GM19025 (cell line): ENCODE results near the gene CMSS1.

Experiments
- ATAC-seq: cut with Tn5 transposase; IDR thresholded peaks from one replicate; pipeline ENCODE4 v1.9.1; 2021; ENCODE audit warnings: mild to moderate bottlenecking, low read depth, moderate library complexity; ENCODE audit not compliant: unreplicated experiment

CMSS1 gene

DNA sequence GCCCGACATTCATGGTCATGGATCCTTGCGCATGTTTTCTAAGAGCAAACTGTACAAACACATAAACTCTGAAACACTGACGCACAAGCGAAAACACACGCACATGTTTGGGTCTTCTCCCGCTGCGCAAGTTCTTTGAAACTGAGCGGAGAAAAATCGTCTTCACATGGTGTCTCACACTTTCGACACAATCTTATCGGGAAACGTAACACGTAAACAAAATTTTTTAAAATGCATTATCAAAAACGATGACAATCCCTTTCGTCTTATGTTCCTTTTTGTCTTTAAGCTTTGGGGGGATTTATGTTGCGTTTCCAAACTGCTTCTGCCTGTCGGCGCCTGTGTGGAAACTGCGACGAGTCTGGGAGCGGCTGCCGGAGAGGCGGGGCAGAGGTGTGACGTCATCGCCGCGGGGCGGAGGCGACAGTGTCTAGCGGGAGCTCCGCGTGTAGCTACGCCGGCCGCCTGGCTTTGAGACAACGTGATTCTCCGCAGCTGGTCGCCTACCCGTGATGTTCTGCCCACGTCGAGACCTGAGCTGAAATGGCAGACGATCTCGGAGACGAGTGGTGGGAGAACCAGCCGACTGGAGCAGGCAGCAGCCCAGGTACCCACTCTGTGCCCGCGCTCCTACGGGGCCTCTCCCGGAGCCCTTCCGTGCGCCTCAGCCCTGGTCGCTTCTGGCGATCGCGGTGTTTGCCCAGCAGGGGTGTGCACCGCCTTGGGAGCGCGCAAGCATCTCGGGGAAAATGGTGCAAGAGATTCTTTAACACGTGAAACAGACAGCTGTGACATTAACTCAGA lies at the start of gene CMSS1:
CMSS1 (plus strand) TSS at position 426 of the 804 bp plus-strand sequence.
- peak; percentile 99 for ATAC-seq

GRCh38 chr3:99768126-99768525 lies 49.5 kb upstream of the CMSS1 start:
- no peak for ATAC-seq

DNA sequence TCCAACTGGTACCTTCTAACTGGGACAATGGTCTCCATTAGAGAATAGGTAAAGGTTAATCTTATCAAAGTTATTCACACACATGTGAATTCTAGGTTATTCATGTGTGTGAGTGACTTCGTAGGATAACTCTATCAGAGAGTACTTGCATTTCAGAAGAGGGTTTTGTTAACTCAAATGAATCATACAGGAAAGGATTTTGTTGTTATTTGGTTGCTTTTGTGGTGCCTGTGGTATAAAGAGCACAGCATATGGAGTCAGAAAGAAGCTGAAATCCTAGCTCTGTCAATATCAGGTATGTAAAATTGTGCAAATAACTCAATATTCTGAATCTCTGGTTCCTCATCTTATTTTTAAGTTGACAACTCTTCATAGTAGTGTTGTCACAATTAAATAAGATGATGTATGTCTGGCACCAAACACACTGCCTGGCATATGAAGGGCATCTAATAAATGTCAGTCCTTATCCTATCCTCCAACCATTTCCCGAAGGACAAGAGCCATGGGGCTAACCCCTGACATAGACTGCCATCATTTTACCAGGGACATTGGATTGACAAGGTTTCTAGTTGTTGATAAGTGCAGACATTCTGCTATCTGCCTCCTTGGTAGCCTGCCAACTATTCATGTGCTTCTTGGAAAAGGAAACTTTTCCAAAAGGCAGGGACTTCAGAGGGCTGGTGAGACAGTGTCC lies 48.7 kb upstream of the CMSS1 start:
- no peak for ATAC-seq

GRCh38 chr3:99772171-99772570 lies 45.5 kb upstream of the CMSS1 start:
- no peak for ATAC-seq

GRCh38 chr3:99772671-99773070 lies 45.0 kb upstream of the CMSS1 start:
- no peak for ATAC-seq

DNA sequence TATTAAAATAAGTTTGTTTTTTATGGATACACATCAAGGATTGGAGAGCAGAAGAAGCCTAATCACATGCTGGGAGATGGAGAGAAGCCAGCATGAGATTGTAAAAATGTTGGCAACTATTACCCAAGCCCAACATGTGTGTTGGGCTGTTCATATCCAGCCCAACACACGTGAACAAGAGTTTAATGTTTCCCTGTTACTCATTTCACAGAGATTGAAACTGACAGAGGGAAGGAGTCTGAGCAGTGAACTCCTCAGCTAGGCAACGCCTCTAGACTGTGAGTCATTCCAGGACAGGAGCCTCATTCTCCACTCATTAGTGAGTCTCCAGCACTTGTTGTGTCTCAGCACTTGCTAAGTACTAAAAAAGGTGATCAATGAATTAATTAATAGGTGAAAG lies 43.2 kb upstream of the CMSS1 start:
- peak; percentile 96 for ATAC-seq

DNA sequence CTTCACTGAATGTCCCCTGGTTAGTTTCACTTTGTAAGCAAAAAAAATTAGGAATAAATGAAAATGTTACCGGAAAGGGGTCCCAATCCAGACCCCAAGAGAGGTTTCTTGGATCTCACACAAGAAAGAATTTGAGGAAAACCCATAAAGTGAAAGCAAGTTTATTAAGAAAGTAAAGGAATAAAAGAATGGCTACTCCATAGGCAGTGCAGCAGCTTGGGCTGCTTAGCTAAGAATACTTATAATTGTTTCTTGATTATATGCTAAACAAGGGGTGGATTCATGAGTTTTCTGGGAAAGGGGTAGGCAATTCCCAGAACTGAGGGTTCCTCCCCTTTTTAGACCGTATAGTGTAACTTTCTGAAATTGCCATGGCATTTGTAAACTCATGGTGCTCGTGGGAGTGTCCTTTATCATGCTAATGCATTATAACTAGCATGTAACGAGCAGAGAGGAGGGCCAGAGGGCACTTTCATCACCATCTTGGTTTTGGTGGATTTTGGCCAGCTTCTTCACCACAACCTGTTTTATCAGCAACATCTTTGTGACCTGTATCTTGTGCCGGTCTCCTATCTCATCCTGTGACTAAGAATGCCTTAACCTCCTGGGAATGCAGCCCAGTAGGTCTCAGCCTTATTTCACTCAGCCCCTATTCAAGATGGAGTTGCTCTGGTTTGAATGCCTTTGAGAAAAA lies 41.0 kb upstream of the CMSS1 start:
- ATAC-seq = no peak

DNA sequence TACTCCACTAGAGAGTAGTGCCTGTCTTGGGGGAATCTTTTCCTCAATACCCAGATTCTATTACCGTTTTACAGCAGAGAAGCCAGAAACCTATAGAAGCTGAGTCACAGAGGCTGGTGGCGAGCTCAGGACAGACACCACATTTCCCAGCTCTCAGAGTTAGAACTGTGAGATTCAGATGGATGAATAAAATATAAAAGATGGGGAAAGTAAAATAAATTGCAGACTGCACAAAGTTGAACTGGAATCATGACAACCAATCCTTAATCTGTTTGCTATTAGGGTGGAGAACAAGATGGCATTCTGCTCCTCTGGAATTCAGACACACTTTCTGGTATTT lies 40.5 kb upstream of the CMSS1 start:
- ATAC-seq = no peak

DNA sequence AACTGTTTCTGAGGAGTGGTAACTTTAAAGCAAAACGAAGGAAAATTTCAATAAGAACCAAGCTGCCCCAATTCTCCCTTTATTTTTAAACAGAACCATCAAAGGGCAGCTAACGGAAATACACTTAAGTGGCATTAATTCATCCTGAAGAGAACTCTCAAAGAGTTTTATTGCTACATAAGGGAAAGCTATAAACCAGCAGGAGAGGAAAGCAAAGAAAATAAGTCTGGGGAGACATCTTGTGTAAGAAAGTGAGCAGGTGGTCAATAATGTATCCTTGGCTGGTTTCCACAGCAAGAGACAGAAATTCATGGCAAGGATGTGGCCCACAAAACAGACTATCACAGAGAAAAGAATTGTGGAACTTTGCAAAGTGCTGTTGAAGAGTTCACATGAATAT lies 40.0 kb upstream of the CMSS1 start:
- no peak for ATAC-seq

DNA sequence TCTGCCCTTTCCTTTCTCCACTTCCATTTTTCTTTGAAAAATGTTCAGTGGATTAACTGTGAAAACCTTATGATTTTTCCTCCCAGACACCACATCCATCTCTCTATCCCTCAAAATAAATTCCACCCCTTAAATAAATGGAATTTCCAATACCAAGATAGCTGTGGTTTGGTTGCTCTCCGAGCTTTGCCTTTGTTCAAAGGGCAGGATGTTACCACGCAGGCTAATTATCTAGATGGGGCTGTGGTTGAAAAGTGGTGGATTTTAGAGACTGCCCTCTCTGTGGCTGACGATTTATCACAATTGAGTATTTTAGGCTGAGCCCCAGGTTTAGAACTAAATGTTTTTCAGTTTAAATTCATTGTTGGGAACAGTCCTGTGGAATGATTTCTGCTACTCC lies 36.9 kb upstream of the CMSS1 start:
- no peak for ATAC-seq

DNA sequence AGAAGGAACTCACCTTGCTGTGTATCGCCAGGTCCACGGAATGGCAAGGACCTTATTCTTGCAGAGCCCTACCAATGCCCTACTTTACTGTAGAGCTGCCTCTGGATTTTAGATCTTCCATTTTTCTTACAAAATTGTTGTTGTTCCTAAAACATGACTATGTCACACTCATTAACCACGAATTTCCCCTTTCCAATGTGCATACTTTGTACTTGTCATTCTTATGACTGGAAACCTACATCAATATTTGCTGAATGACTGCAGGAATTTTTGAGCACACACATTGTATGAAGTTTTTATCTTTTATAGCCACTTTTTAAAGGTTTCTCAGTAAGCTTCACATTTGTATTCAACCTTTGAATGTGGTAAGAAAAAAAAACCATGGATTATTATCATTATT lies 35.9 kb upstream of the CMSS1 start:
- no peak for ATAC-seq

- no peak for ATAC-seq
Measured at GRCh38 chr3:99783011-99783573, 34.6 kb upstream of the CMSS1 start.

DNA sequence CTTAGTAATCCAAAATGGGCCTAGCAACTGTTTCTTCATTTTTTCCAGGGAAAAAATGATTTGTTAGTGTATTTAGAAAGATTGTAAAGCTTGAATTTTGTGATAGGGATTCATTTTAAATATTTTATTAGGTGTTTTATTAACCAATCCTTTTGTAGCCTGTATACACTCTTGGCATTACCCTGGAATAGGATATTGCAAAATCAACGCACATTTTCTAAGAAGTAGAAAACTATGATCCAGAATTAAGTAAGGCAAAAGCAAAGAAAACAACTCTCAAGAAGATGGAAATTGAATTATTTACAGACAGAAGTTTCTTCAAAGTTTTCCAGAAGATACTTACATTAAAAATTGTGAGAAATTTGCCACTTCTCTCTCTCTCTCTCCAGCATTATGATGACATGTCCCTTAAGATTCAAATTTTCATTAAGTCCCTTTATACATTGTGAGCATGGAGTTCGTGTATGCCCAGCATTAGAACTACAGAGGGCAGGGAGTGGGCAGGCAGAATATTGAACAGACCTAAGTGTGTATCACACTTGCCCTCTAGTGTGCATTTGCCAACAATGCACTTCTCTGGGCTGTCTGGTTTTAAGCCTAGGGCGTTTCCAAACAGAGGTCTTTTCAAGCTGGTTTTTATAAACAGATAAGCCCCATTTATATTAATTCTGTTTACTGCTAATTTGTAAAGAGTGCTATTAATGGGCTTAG lies 28.5 kb upstream of the CMSS1 start:
- peak; percentile 92 for ATAC-seq

GRCh38 chr3:99794485-99794884 lies 23.2 kb upstream of the CMSS1 start:
- ATAC-seq = no peak

DNA sequence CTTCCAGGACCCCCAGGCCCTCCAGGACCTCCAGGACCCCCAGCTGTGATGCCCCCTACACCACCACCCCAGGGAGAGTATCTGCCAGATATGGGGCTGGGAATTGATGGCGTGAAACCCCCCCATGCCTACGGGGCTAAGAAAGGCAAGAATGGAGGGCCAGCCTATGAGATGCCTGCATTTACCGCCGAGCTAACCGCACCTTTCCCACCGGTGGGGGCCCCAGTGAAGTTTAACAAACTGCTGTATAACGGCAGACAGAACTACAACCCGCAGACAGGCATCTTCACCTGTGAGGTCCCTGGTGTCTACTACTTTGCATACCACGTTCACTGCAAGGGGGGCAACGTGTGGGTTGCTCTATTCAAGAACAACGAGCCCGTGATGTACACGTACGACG lies 22.1 kb upstream of the CMSS1 start:
- ATAC-seq = no peak

GRCh38 chr3:99799422-99799821 lies 18.2 kb upstream of the CMSS1 start:
- no peak for ATAC-seq

DNA sequence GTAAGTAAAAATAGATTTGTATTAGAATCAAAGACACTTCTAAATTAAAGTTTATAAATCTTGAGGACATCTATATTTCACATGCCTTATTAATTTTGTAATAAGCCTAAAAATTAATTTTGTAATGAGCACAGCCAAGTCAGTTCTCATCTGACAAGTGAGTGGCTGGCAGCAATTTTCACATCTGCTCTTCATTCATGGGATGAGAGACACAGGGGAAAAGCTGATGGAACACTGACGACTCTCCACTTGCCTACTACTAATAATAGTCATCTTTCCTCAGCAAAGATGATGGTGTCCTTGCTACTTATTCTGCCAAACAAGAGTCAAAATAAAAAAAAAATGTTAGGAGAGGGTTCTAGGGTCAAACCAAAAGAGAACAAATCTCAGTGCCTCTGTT lies 14.4 kb upstream of the CMSS1 start:
- no peak for ATAC-seq

GRCh38 chr3:99805160-99805559 lies 12.5 kb upstream of the CMSS1 start:
- no peak for ATAC-seq

DNA sequence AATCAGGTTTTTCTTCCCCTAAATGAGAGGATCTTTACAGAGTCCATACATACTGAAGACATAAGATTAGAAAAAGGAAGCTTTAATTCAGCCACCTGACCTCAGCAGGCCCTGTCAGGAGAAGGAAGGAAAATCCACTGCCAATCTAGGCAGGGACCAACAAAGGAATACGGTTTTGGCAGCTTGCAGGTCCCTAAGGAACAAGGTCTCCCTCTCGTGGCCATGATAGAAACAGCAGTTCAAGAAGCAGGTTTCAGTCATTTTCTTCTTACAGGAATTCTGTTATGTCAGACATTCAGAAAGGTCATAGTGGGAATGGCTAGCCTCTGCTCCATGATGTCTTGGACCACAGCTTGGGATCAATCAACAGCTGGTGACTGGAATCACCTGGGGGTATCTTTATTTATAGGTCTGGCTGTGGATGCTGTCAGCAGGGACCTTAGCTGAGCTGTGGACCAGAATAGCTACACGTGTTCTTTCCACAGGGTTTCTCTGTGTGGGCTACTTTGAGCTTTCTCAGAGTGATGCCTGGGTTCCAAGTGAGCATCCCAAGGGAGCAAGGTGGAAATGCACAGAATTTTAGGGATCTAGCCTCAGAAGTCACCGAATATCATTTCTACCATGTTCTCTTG lies 9.4 kb upstream of the CMSS1 start:
- no peak for ATAC-seq

DNA sequence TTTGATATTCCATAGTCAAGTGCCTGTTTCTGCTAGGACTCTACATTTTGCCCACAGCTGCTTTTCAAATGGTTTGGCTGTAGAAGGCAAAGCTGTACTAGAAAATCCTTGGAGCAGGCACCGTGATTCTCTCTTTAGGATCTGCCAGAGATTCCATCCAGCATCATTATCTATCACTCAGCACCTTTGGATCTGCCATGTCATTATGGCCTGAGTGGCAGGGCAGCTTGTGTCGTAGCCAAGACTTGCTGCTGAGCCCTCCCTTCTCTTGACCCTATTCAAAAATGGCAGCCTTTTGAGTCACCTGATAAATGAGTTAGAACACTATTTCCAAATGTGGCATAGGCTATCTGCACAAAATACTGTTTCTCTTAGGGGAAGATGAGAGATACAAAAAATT lies 8.1 kb upstream of the CMSS1 start:
- ATAC-seq = no peak
